GM18951 (cell line): ENCODE data around the gene NTRK1.

ENCODE experiments used
- POLR2A ChIP-seq: IDR thresholded peaks from 4 replicates; pipeline ENCODE4 v1.6.1; 2011; ENCODE audit warnings: mild to moderate bottlenecking; ENCODE audit not compliant: insufficient read length, insufficient read depth; ENCODE audit errors: extremely low read depth
- in situ Hi-C: fragments of 300-500 bp; cut with MboI; formaldehyde crosslinking; loops from one replicate; pipeline ENCODE4 v1.12.0; 2022; ENCODE audit warnings: low sequenced_read_pairs, mixed read lengths, inconsistent platforms; ENCODE audit not compliant: unreplicated experiment

Gene NTRK1

GRCh38 chr1:156905176-156905575, 44.5 kb downstream of the NTRK1 start:
- TF ChIP-seq POLR2A = no peak

DNA sequence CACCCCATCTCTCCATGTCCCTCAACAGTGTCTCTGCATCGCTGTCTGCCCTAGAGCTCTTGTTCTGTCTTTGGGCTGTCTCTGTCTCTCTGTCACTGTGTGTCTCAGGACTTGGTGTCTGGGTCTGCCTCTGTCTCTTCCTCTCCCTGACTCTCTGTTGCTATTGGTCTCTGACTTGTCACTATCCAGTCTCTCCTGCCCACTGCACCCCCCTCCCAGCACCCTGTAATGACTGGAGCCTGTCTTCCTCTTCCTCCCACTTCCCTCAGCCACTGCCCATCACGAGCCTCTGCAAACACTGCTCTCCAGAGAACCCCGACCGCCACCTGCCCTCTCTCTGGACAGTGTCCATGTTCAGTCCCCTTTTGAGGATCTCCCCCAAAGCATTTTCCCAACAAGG, 45.0 kb downstream of the NTRK1 start:
- in situ Hi-C loops = no loop called here

More at GRCh38 chr1:156905176-156905575, 44.5 kb downstream of the NTRK1 start:
- in situ Hi-C loops = no loop called here

DNA sequence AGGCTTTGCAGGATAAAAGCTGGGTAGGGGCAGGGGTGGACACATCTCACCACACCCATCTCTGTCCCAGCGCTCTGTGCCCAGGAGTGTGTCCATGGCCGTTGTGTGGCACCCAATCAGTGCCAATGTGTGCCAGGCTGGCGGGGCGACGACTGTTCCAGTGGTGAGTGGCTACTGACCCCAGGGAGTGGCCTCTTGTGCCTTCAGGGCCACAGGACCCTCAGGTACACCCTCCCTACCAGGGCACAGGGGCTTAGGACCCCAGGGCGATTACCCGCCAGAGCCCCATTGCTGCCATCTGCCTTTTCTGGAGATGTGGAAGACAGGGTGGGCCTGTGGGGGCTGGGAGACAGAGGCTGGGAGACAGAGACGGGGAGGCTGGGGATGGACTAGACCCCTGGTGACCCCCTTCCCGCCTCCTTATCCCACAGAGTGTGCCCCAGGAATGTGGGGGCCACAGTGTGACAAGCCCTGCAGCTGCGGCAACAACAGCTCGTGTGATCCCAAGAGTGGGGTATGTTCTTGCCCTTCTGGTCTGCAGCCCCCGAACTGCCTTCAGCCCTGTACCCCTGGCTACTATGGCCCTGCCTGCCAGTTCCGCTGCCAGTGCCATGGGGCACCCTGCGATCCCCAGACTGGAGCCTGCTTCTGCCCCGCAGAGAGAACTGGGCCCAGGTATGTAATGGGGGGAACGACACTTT, 45.7 kb downstream of the NTRK1 start:
- in situ Hi-C loops = no loop called here
- no peak for TF ChIP-seq POLR2A

More for the DNA sequence above, 45.0 kb downstream of the NTRK1 start:
- TF ChIP-seq POLR2A = no peak

- in situ Hi-C loops = no loop called here
- TF ChIP-seq POLR2A = no peak
These were observed 47.9 kb downstream of the NTRK1 start for GRCh38 chr1:156908541-156908940.

GRCh38 chr1:156908955-156909354, 48.3 kb downstream of the NTRK1 start:
- in situ Hi-C loops = no loop called here

DNA sequence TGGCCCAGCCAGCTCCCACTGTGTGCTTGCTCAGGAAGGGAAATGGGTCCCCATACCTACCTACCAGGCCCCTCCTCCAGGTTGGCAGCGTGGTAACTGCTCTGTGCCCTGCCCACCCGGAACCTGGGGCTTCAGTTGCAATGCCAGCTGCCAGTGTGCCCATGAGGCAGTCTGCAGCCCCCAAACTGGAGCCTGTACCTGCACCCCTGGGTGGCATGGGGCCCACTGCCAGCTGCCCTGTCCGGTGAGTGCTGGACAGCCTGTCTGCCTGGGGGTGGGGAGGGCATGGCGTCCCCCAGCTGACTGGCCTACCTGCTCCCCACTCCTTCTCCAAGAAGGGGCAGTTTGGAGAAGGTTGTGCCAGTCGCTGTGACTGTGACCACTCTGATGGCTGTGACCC, 49.0 kb downstream of the NTRK1 start:
- in situ Hi-C loops = no loop called here
- no peak for TF ChIP-seq POLR2A

More at GRCh38 chr1:156908955-156909354, 48.3 kb downstream of the NTRK1 start:
- no peak for TF ChIP-seq POLR2A

DNA sequence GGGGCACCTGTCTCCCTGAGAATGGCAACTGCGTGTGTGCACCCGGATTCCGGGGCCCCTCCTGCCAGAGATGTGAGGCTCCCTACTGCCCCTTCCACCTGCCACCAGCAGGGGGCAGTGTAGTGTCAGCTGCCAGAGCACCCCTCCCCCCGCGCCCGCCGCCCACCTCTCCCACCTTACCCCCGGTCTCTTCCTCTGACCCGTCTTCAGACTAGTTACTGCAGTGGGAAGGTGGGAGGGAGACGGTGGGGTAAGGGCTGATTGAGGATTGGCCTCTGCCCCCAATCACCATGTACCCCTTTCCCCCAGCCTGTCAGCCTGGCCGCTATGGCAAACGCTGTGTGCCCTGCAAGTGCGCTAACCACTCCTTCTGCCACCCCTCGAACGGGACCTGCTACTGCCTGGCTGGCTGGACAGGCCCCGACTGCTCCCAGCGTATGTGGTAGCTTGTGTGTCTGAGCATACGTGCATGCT, 49.7 kb downstream of the NTRK1 start:
- TF ChIP-seq POLR2A = no peak
- in situ Hi-C loops = no loop called here

- in situ Hi-C loops = no loop called here
These were observed 51.1 kb downstream of the NTRK1 start for GRCh38 chr1:156911577-156912298.

GRCh38 chr1:156912310-156912709, 51.6 kb downstream of the NTRK1 start:
- no peak for TF ChIP-seq POLR2A
- in situ Hi-C loops = no loop called here

More at GRCh38 chr1:156911577-156912298, 51.1 kb downstream of the NTRK1 start:
- TF ChIP-seq POLR2A = no peak

DNA sequence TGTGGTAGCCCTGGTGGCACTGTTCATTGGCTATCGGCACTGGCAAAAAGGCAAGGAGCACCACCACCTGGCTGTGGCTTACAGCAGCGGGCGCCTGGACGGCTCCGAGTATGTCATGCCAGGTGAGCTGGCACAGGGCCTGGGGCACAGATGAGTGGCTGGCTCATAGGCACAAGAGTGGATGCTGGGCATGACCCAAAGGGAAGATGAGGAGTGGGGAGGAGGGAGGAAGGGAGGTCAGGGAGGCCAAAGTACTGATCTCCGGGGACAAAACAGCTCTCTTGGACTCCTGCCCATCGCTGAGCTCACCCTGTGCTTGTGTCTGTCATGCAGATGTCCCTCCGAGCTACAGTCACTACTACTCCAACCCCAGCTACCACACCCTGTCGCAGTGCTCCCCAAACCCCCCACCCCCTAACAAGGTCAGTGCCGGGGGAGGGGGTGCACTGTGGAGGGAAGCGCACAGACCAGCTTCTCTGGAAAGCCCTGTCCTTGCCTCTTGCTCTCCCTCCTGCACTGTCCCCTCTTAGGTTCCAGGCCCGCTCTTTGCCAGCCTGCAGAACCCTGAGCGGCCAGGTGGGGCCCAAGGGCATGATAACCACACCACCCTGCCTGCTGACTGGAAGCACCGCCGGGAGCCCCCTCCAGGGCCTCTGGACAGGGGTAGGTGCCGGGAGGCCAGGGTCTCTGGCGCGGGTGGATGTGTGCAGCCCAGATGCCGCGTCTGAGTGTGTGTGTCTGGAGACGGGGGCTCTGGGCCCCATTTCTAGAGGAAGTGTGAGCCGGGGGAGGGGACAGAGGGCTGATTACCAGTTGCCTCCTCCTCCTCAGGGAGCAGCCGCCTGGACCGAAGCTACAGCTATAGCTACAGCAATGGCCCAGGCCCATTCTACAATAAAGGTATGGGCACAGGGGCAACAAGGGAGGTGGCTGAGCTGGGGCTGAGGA, 52.5 kb downstream of the NTRK1 start:
- TF ChIP-seq POLR2A = no peak
- in situ Hi-C loops = no loop called here

- TF ChIP-seq POLR2A = no peak
- in situ Hi-C loops = no loop called here
These were observed 53.2 kb downstream of the NTRK1 start for GRCh38 chr1:156913809-156914387.

DNA sequence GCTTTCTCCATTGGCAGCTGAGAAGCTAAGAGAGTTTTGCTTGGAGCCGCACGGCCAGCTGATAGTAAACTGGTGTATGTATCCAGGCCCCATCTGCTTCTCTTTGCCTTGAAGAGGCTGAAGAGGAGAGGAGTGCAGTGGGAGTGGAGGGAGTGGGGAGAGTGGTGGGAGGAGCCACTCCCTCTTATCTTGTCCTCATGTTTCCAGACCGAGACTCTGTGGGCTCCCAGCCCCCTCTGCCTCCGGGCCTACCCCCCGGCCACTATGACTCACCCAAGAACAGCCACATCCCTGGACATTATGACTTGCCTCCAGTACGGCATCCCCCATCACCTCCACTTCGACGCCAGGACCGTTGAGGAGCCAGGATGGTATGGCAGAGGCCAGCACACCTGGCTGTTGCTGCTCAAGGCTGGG, 53.8 kb downstream of the NTRK1 start:
- no peak for TF ChIP-seq POLR2A

More for the DNA sequence above, 53.8 kb downstream of the NTRK1 start:
- in situ Hi-C loops = no loop called here
